GM18526 (cell line): ENCODE measurements around the gene GINS3.

Source experiments
- POLR2A ChIP-seq: IDR thresholded peaks from 3 replicates; pipeline ENCODE4 v1.6.1; 2011; ENCODE audit not compliant: insufficient read length; ENCODE audit errors: extremely low read depth

Gene GINS3

DNA sequence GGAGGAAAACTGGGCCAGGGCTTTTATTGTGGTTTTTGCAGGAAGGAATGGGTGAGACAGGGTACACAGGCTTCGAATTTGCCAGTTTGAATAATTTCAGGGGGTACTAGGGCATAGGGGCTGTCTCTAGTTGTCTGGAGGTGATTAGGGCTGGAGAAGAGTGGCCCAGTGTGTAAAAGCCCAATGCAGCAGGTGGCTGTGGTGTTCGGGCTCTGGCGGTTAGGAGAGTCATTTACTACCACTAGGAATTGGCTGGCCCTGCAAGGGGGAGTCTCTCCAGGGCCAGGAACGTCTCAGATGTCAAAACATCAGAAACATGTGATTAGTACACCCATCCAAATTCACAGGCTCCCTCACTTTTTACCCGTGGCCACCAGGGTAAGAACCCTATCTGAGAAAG, 50.3 kb downstream of the GINS3 start:
- no peak for TF ChIP-seq POLR2A

- no peak for TF ChIP-seq POLR2A
These were observed 51.5 kb downstream of the GINS3 start for GRCh38 chr16:58443783-58444182.

DNA sequence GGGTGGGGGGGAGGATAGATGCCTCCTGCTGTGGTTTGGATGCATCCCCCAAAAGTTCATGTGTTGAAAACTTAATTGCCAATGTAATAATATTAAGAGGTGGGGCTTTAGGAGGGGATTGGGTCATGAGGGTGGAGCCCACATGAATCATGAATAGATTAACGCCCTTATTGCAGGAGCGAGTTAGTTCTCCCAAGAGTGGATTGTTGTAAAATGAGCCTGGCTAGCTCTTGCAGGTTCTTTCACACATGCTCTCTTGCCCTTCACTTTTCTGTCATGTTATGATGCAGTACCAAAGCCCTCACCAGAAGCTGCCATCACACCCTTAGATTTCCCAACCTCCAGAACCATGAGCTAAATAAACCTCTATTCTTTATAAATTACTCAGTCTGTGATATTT, 52.0 kb downstream of the GINS3 start:
- TF ChIP-seq POLR2A = no peak

DNA sequence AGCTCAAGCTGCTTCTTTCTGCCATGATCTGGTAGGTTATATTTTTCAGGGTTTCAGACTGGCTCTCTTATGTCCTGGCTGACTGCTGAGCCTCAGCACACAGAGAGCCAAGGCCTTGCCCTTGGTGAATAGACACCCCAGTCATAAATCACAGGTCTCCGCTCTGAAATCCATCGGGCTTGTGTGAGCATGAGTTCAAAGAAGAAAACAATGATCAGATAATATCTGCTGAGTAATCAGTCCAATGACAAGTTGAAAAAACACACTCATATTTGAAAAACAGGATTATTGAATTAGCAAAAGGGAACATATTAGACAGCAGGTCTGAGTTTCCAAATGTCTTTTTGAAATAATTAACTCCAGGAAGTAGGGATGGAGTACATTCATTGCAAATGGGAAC, 56.6 kb downstream of the GINS3 start:
- TF ChIP-seq POLR2A = no peak

GRCh38 chr16:58449306-58449705, 57.0 kb downstream of the GINS3 start:
- no peak for TF ChIP-seq POLR2A

DNA sequence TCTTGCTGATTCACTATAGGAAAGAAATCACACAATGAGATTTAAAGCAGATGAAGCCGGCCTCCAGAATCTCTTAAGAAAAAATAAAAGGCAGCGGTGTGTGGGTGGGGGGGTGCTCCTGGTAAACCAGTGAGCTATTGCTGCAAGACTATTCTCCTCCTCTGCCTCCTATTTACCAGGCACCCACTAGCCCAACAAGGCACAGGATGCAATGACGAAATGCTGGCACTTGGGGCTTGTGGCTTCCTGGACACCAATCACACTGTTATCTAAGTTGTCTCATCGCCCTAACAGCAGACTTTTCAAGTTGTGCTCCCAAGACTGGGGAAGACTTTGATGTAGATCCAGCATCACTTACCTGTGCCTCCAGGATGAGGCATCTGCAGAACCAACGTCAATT, 57.5 kb downstream of the GINS3 start:
- TF ChIP-seq POLR2A = no peak

GRCh38 chr16:58450590-58450989, 58.3 kb downstream of the GINS3 start:
- no peak for TF ChIP-seq POLR2A

GRCh38 chr16:58451265-58451689, 59.0 kb downstream of the GINS3 start:
- no peak for TF ChIP-seq POLR2A

GRCh38 chr16:58451945-58452401, 59.7 kb downstream of the GINS3 start:
- TF ChIP-seq POLR2A = no peak

GRCh38 chr16:58452640-58453039, 60.4 kb downstream of the GINS3 start:
- no peak for TF ChIP-seq POLR2A

DNA sequence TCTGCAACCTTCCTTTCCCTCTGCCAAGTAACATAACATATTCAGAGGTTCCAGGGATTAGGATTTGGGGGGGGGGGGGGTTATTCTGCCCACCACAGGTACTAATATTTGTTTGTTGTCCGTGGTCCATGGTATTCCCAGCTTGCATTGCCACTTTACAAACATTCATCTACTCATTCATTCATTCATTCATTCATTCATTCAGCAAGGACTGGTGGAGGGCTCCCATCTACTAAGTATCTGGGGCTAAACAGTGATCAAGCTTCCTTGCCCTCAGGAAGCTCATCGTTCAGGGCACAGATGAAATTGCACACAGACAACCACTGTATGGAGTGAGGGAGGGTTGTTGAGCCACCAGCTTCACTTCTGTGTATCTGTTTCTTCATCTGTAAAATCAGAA, 61.9 kb downstream of the GINS3 start:
- no peak for TF ChIP-seq POLR2A

GRCh38 chr16:58454856-58455255, 62.6 kb downstream of the GINS3 start:
- TF ChIP-seq POLR2A = no peak
